Measurements from ENCODE around the gene MS4A3.
"Not testable (repeated sequence)": the region's sequence is repeated elsewhere in the genome, so short reads cannot be mapped to it uniquely, and the experiment has no call there.

Gene MS4A3

DNA sequence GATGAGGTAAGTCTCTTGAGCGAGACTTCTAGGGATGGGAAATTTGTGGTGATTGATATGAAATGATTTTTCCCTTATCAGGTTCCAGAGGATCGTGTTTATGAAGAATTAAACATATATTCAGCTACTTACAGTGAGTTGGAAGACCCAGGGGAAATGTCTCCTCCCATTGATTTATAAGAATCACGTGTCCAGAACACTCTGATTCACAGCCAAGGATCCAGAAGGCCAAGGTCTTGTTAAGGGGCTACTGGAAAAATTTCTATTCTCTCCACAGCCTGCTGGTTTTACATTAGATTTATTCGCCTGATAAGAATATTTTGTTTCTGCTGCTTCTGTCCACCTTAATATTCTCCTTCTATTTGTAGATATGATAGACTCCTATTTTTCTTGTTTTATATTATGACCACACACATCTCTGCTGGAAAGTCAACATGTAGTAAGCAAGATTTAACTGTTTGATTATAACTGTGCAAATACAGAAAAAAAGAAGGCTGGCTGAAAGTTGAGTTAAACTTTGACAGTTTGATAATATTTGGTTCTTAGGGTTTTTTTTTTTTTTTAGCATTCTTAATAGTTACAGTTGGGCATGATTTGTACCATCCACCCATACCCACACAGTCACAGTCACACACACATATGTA lies 39.1 kb downstream of the MS4A3 start:
- DNase-seq = no peak

DNA sequence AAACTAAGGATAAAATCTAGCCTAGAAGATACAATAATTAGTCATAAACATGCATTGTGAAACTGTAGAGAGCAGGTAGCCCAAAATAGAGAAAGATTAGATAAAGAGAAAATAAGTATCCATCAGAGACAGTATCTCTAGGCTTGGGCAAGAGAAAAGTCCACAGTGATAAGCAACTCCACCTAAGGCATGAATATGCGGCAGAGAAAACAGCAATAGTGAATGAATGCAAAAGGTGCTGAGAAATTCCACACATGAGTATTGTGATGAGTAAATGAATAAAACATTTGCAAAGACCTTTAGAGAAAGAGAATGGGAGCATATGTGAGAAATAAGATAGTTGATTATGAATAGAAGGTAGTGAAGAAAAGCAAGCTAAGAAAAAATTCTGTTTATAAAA lies 40.7 kb downstream of the MS4A3 start:
- no peak for DNase-seq

GRCh38 chr11:60098508-60098907 lies 42.0 kb downstream of the MS4A3 start:
- no peak for DNase-seq

GRCh38 chr11:60100516-60100915 lies 44.1 kb downstream of the MS4A3 start:
- no peak for DNase-seq

- not testable (repeated sequence) for DNase-seq
These were observed 44.9 kb downstream of the MS4A3 start for GRCh38 chr11:60101368-60101767.

GRCh38 chr11:60104471-60105115 lies 48.1 kb downstream of the MS4A3 start:
- not testable (repeated sequence) for DNase-seq

DNA sequence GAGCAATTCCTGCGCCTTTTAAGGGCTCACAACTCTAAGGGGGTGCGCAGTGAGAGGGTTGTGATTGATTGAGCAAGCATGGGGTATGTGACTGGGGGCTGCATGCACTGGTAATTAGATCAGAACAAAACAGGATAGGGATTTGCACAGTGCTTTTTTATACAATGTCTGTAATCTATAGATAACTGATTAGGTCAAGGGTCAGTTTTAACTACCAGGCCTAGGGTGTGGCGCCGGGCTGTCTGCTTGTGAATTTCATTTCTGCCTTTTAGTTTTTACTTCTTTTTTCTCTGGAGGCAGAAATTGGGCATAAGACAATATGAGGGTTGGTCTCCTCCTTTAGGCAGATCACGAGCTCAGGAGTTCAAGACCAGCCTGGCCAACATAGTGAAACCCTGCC lies 52.2 kb downstream of the MS4A3 start:
- DNase-seq = not testable (repeated sequence)

GRCh38 chr11:60111793-60112192 lies 55.3 kb downstream of the MS4A3 start:
- DNase-seq = no peak

DNA sequence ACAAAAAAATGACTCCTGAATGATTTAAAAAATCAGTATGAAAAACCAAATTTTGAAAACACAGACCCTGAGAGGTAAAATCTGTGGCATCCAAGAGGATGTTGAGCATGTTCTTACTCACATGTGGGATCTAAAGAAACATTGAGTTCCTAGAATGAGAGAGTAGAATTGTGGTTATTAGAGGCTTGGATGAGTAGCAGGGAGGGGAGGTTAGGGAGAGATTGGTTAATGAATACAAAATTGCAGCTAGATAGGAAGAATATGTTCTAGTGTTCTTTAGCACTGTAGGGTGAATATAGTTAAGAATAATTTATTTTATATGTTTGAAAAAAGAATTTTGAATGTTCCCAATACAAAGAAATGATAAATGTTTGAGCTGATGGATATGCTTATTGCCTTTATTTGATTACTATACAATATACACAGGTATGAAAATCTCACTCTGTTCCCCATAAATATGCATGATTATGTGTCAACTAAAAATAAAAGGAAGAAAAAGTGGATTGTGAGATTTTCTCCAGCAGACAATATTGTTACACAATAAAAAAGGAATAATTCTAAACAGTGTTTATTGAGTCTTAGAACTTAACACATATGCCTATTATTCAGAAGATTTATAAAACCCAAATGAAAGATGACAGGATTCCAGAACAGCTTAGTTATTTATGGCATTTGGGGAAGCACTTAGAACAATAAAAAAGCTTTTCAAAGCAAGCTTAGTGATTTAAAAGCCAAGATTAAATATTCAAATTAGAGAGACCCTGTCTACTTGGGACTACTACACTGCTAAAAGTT lies 60.7 kb downstream of the MS4A3 start:
- DNase-seq = no peak

- DNase-seq = peak in 1 of 3 donors; percentile 14
These were observed 61.9 kb downstream of the MS4A3 start for GRCh38 chr11:60118338-60118737.

GRCh38 chr11:60119710-60120109 lies 63.2 kb downstream of the MS4A3 start:
- peak; percentile 42 to 82 (median 77) for DNase-seq
